ENCODE results near the gene LIN9.

The LIN9 gene

DNA sequence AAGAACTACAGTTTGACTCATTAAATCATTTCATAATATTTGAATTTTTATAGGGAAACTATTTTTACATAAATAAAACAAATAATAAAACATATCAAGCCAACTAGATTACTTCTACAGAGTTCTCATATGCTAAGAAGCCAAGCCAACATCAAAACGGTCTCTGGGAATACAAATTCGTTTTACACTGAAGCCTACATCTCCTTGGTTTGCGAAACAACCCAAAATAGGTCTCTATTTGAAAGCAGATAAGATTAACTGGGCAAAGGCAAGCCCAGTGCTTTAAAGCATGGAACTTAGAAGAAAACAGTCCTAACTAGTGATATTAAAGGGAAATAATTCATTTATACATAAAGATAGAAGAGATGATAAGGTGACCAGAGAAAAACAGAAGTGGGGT, 60.2 kb downstream of the LIN9 start:
- no peak overlapping the region for H3K27ac ChIP-seq
- TF ChIP-seq ZFX (IDR thresholded peaks at IDR 0.05), result no peak
- TF ChIP-seq, protein P1, sequence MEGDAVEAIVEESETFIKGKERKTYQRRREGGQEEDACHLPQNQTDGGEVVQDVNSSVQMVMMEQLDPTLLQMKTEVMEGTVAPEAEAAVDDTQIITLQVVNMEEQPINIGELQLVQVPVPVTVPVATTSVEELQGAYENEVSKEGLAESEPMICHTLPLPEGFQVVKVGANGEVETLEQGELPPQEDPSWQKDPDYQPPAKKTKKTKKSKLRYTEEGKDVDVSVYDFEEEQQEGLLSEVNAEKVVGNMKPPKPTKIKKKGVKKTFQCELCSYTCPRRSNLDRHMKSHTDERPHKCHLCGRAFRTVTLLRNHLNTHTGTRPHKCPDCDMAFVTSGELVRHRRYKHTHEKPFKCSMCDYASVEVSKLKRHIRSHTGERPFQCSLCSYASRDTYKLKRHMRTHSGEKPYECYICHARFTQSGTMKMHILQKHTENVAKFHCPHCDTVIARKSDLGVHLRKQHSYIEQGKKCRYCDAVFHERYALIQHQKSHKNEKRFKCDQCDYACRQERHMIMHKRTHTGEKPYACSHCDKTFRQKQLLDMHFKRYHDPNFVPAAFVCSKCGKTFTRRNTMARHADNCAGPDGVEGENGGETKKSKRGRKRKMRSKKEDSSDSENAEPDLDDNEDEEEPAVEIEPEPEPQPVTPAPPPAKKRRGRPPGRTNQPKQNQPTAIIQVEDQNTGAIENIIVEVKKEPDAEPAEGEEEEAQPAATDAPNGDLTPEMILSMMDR (conservative IDR thresholded peaks at IDR 0.05), result no peak

DNA sequence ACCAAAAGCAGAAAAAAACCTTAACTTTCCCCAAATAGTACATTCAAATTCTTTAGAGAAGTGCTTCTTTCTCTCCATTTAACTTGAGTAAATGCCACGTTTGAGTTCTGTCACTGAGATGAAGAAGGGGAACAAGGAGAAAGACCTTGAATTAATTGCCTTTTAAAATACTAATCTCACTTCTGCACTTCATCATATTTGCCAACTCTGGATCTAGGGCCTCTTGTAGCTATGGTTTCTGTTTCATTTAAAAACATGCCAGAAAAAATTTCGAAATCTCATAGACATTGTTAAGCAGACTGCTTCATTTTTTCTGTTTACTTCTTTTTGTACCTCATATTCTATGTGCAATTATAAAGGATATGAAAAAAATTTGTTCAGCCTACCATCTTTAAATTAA, 60.9 kb downstream of the LIN9 start:
- H3K27ac ChIP-seq, result no peak overlapping the region
- TF ChIP-seq, protein P1 (conservative IDR thresholded peaks at IDR 0.05), result no peak

DNA sequence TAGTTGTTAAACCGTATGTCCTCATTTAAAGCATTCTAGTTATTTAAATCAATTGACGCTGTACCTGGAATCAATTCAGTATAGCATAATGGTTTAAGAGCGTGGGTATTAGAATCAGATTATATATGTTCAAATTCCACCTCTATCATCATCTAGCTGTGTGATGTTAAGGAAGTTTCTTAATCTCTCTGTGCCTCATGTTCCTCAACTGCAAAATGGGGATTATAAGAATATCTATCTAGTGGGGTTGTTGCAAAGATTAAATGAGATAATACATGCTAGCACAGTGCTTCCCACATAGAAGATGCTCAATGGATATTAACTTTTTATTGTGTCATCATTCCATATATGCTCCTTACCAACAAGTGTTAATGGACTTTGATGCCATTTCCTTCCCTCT, 69.5 kb downstream of the LIN9 start:
- no peak for TF ChIP-seq ZFX (IDR thresholded peaks at IDR 0.05)
- TF ChIP-seq, protein P1 (conservative IDR thresholded peaks at IDR 0.05), result no peak
- H3K27ac ChIP-seq, result no peak overlapping the region

DNA sequence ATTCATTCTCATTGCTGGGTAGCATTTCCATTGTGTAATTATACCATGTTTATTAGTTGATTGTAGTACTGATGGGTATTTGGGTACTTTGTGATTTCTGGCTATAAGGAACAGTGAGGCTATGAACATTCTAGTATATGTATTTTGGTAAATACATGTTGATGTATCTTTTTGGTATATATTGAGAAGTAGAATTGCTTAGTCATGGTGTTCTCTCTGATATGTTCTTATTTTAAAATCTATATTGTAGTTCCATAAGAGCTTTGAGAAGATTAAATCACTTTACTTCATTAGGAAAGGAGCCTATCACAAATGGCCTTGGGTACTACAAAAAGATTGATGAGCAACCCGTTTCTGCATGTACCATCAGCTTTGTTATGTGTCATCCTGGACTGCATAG, 72.1 kb downstream of the LIN9 start:
- H3K27ac ChIP-seq, result no peak overlapping the region
- TF ChIP-seq ZFX (IDR thresholded peaks at IDR 0.05), result no peak
- TF ChIP-seq, protein P1 (conservative IDR thresholded peaks at IDR 0.05), result no peak

DNA sequence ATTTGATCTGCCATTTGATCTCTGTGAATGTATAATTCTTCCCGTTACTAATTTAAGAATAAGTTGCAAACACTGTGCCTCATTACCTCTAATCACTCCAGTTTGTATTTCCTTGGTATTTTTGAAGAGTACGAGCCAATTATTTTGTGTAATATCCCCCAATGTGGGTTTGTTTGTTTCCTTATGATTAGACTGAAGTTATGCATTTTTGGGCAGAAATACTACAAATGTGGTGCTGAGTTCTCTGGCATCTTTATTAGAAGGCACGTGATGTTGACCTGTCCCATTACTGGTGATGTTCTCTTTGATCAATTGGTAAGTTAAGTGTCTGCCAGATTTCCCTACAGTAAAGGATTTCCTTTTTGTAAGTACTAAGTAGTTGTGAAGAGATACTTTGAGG, 75.2 kb downstream of the LIN9 start:
- no peak overlapping the region for H3K27ac ChIP-seq
- TF ChIP-seq, protein P1 (conservative IDR thresholded peaks at IDR 0.05), result no peak
- no peak for TF ChIP-seq ZFX (IDR thresholded peaks at IDR 0.05)

DNA sequence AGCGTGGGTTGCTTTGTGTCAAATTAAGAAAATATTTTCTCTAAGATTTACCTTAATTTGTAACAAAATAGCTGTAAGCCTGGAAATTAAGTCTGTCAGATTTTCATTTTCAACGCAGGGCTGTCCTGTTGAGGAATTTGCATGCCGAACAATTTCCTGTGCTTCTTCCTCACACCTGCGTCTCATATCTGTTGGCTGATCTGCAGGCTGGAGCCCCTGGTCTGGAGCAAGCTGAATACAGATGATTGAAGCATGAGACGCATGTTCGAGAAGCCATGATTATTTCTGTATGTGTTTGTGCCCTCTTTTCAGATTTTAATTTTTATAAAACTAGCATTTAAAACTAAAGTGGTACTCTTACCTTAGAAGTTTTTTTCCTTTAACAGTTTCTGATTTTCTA, 75.7 kb downstream of the LIN9 start:
- TF ChIP-seq ZFX (IDR thresholded peaks at IDR 0.05), result no peak
- TF ChIP-seq, protein P1 (conservative IDR thresholded peaks at IDR 0.05), result no peak
- H3K27ac ChIP-seq, result no peak overlapping the region

DNA sequence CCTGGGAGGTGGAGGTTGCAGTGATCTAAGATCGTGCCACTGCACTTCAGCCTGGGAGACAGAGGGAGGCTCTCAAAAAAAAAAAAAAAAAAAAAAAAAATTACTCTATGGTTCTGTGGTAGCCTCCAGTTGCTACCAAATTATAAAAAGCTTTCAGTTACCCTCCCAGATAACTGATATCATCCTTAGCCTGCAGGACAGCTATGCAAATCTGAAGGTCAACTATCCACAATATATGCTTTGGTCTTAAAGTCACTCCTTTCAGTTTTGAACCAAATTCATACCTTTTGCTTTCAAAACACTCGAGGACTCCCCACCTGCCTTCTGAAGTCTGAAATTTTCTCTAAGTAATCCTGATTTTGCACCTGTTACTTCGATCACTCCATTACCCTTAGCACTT, 82.4 kb downstream of the LIN9 start:
- TF ChIP-seq, protein P1 (conservative IDR thresholded peaks at IDR 0.05), result no peak
- TF ChIP-seq ZFX (IDR thresholded peaks at IDR 0.05), result no peak
- no peak overlapping the region for H3K27ac ChIP-seq
